GM12872 (cell line): ENCODE results near the gene RAPGEF5.

ENCODE experiments used
- CTCF ChIP-seq: IDR thresholded peaks from 3 replicates; pipeline ENCODE4 v1.5.1; 2011; ENCODE audit warnings: low read depth, mild to moderate bottlenecking, low read length, moderate library complexity; ENCODE audit not compliant: insufficient read depth

Gene RAPGEF5

GRCh38 chr7:22216832-22217475 is 140.0 kb downstream of the RAPGEF5 start:
- no peak for TF ChIP-seq CTCF

DNA sequence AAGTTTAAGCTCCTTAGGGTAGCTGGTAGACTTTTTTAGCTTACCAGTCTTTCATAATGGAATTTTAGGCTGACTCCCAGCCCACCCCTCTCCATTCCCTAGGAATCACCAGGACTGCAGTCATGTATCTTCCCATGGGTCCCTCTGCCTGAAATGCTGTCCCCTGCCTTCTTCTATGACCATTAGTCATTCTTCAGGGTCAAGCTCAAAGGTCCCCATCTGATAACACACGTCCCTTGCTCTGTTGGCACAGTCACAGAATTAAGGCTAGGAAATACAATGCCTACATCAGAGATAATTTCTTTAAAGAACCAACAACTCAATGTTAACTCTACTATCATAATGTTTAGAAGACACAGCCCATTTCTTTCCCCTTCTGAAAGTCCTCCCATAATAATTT is 140.6 kb downstream of the RAPGEF5 start:
- TF ChIP-seq CTCF, result no peak

DNA sequence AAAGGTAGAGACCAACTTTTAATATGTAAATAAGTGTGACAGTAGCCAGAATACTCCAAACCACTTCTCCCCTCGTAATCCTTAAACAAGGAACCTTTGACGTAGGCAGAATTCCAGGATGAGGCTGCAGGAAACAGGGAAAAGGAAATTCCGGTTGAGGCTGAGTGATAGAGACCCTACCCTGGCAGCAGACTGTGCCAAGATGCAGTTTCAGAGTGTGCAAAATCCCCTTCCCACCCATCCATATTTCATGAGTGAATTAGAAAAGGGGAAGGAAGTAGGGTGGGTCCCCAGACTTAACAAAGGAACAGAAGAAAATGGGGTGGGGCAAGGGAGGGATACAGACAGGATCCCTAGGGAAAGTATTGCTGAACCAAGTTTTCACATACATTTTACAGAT is 143.0 kb downstream of the RAPGEF5 start:
- no peak for TF ChIP-seq CTCF

- TF ChIP-seq CTCF, result no peak
These were observed 143.9 kb downstream of the RAPGEF5 start for GRCh38 chr7:22213081-22213480.

- TF ChIP-seq CTCF, result no peak
These were observed 146.0 kb downstream of the RAPGEF5 start for GRCh38 chr7:22210967-22211366.

DNA sequence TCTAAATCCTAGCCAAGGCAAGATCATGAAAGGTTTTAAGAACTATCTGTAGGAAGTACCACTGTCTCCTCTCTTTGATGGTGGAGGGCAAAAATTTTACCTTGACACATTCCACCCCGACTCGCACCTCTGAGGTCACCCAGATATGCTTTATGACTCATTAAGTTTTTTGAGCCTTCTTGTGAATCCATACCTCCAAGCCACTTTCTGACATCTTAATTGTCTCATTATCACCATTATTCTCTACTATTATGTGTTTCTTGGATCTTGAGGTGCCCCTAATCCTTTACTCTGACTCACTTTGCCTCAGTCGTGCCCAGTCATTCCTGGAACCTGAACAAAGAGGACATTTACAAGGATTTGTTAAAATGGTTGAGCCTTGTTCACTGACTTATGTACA is 146.6 kb downstream of the RAPGEF5 start:
- no peak for TF ChIP-seq CTCF

DNA sequence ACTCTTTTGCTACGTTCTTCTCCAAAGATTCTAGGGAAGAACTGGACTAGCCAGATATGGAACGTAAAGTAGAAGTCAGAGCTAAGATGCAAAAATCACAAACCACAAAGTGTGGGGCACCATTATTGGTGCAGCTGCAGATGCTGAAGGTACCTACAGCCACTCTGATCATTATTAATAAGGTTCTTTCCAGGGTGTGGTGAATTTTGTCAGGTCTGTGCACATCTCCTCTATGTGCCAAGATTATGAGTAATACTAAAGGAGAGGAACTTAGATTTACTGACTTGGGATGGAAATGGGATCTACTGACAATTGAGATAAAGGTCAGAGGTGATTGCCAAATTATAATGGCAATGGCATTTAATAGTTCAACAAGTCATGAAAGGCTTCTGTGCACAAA is 148.2 kb downstream of the RAPGEF5 start:
- TF ChIP-seq CTCF, result no peak
